ENCODE results near the gene HPCAL1. TPM values are rescaled to one million over a fixed set of nuclear protein-coding genes. Genes with fewer than 3 reads are reported as not detected.

HPCAL1 gene
- total and polyA plus RNA-seq, 2 of the 8 experiments (the other 6 are each of a cell fraction or from before 2014, with no cell fraction given), result 5.8 to 8.6 TPM

DNA sequence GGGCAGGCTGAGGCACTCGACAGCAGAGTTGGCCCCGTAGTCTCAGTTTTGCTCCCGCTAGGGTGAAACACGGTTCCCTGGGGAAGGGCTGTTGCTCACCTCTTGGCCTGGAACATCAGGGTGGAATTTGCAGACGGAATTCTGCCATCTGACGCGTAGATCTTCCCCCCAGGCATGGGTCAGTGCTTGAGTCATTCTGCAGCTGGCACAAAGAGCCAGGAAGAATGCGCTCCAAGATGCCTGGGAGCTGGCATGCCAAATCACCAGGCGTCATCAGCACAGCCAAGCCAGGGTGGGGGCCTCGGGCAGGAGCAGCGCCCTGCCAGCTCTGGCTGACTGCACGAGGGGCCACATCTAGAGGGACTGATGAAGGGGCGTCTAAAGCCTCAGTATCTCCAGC, 102.7 kb downstream of the HPCAL1 start:
- Histone ChIP-seq H4K91ac (replicated peaks; ENCODE audit: insufficient read length, low read length) (no peak overlapping the region), H3K27me3 (replicated peaks in 1 of 4; ENCODE audit: control insufficient read depth in 3 of 4, extremely low read depth in 1 of 4, insufficient read depth in 3 of 4, low read length in 3 of 4) (no peaks in the 10 kb centered on the region; a peak in 1 of 7 replicates), H3K4me3 (ENCODE audit: extremely low read depth in 1 of 4, insufficient read depth in 2 of 4, low read depth in 3 of 4, low read length in 4 of 4) (no peak overlapping the region), H3K4me2 (ENCODE audit: insufficient read depth in 1 of 2, low read depth in 2 of 2, low read length in 2 of 2) (no peak overlapping the region), H2AK5ac (ENCODE audit: low read depth, low read length) (no peak overlapping the region), H3K23ac (ENCODE audit: insufficient read length) (no peak overlapping the region), H2AFZ (ENCODE audit: low read length) (no peak overlapping the region), H4K8ac (ENCODE audit: extremely low read depth, insufficient read depth, low read length) (no peak overlapping the region), H3K18ac (ENCODE audit: extremely low read depth, low read length) (no peak overlapping the region), H3K9ac (replicated peaks in 1 of 4; ENCODE audit: extremely low read depth in 1 of 4, low read depth in 3 of 4, low read length in 3 of 4) (no peak overlapping the region), H4K20me1 (replicated peaks in 1 of 2; ENCODE audit: control insufficient read depth in 1 of 2, insufficient read depth in 2 of 2, low read length in 2 of 2) (no peaks in the 10 kb centered on the region), H2BK5ac (ENCODE audit: low read depth, low read length) (no peak overlapping the region), H2BK15ac (ENCODE audit: low read length) (no peak overlapping the region), H2BK120ac (replicated peaks; ENCODE audit: low read depth, low read length) (no peak overlapping the region), H3K56ac (replicated peaks; ENCODE audit: insufficient read length, low read depth, low read length) (no peak overlapping the region), H3K79me2 (ENCODE audit: control insufficient read depth in 1 of 2, insufficient read depth in 2 of 2, low read length in 2 of 2) (no peaks in the 10 kb centered on the region), H2BK12ac (ENCODE audit: low read depth, low read length) (no peak overlapping the region), H4K5ac (ENCODE audit: insufficient read length, low read depth, low read length) (no peak overlapping the region), H2BK20ac (ENCODE audit: low read length) (no peak overlapping the region), H3K4ac (replicated peaks; ENCODE audit: insufficient read length, low read depth, low read length) (no peak overlapping the region), H3K79me1 (ENCODE audit: low read depth, low read length) (no peaks in the 10 kb centered on the region), H3K36me3 (ENCODE audit: control insufficient read depth in 2 of 4, insufficient read depth in 4 of 4, low read length in 3 of 4) (no peaks in the 10 kb centered on the region; a peak in 1 of 8 replicates), H3K14ac (ENCODE audit: insufficient read length) (no peak overlapping the region), H3K27ac (ENCODE audit: low read depth, low read length) (no peak overlapping the region), H3K23me2 (ENCODE audit: low read depth, low read length) (no peaks in the 10 kb centered on the region), H3K4me1 (replicated peaks in 1 of 4; ENCODE audit: control insufficient read depth in 3 of 4, insufficient read depth in 4 of 4, low read length in 3 of 4) (peaks cover 0 to 3% (median 2%) of the 10 kb centered on the region in 4 experiments; a peak in 2 of 7 replicates), H3K9me3 (ENCODE audit: insufficient read depth in 2 of 2, low read depth in 1 of 2, low read length in 1 of 2) (no peaks in the 10 kb centered on the region)
- DNase-seq (ENCODE audit: low read depth in 1 of 2, low spot score in 2 of 2) (no peak), FAIRE-seq (no peak)
- 86% methylated on average over 13 of the region's 13 CpGs; no CpG with 5 or more reads in 1 of the 2 experiments for WGBS, 2 experiments (ENCODE audit: extremely low coverage in 1 of 2, insufficient coverage in 1 of 2, insufficient read length in 1 of 2, insufficient replicate concordance in 2 of 2, low coverage in 1 of 2, low lambda C conversion rate in 2 of 2, missing lambda C conversion rate in 1 of 2)
- POLR2A ChIA-PET (ENCODE audit: partially characterized antibody), result interaction anchor here (0.6 kb wide), 1 partner anchor 101 kb away, joined by 3 read pairs; no protein-coding TSS in a partner anchor
- CTCF ChIA-PET (ENCODE audit: partially characterized antibody), result interaction anchor here (0.6 to 5.4 kb wide), 10 partner anchors 26 to 334 kb away, joined by 3 to 30 read pairs (median 4); no protein-coding TSS in a partner anchor
- TF ChIP-seq SAP30 (IDR thresholded peaks at IDR 0.05; ENCODE audit: insufficient read depth, insufficient replicate concordance, low read length) (no peak), EP300 (IDR thresholded peaks at IDR 0.05; ENCODE audit: borderline replicate concordance in 1 of 2, low read depth in 2 of 2, low read length in 2 of 2) (no peak), SP4 (IDR thresholded peaks at IDR 0.05; ENCODE audit: low read length) (no peak), KDM5A (IDR thresholded peaks at IDR 0.05; ENCODE audit: low read length) (no peak), NANOG (IDR thresholded peaks at IDR 0.05; ENCODE audit: insufficient read depth, low read depth, low read length, poor library complexity, severe bottlenecking) (no peak), JUN (IDR thresholded peaks at IDR 0.05; ENCODE audit: low read depth, low read length) (no peak), CREB1 (IDR thresholded peaks at IDR 0.05) (no peak), PHF8 (conservative IDR thresholded peaks at IDR 0.05; ENCODE audit: low read depth, low read length) (no peak), CBX5 (IDR thresholded peaks at IDR 0.05; ENCODE audit: low read depth, low read length) (no peak), HDAC6 (IDR thresholded peaks at IDR 0.05; ENCODE audit: low read depth, low read length) (no peak), JUND (IDR thresholded peaks at IDR 0.05; ENCODE audit: low read length) (no peak), BACH1 (IDR thresholded peaks at IDR 0.05; ENCODE audit: low read length) (no peak)
- TF ChIP-seq, protein P1, sequence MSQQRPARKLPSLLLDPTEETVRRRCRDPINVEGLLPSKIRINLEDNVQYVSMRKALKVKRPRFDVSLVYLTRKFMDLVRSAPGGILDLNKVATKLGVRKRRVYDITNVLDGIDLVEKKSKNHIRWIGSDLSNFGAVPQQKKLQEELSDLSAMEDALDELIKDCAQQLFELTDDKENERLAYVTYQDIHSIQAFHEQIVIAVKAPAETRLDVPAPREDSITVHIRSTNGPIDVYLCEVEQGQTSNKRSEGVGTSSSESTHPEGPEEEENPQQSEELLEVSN (IDR thresholded peaks at IDR 0.05), result no peak
